Keratinocyte (primary cell): ENCODE results near the gene RFC4.

Experiments used
- CTCF ChIP-seq, 3 experiments: IDR thresholded peaks in 1 of 3; conservative IDR thresholded peaks in 1 of 3; optimal IDR thresholded peaks in 1 of 3; 2 replicates in 2 of 3; 3 replicates in 1 of 3; pipeline versions ENCODE3 to v1.5.1; 2011; ENCODE audit warnings: low read length in 3 of 3, mild to moderate bottlenecking in 3 of 3, moderate library complexity in 2 of 3, control low read depth in 1 of 3, inconsistent platforms in 1 of 3; ENCODE audit not compliant: insufficient read depth in 2 of 3; ENCODE audit errors: extremely low read depth in 1 of 3
- EZH2 ChIP-seq: IDR thresholded peaks from one replicate; pipeline ENCODE4 v1.6.1; 2012; ENCODE audit warnings: inconsistent platforms, mild to moderate bottlenecking, low read length, moderate library complexity

GRCh38 chr3:186847437-186847836 is 41.2 kb upstream of the RFC4 start:
- no peak for TF ChIP-seq CTCF (optimal IDR thresholded peaks at IDR 0.05 in 1 of 3, IDR thresholded peaks at IDR 0.05 in 1 of 3, conservative IDR thresholded peaks at IDR 0.05 in 1 of 3; ENCODE audit: extremely low read depth in 1 of 3, insufficient read depth in 2 of 3, low read length in 3 of 3)
- TF ChIP-seq EZH2: no peak
